Mesodermal cell (in vitro differentiated cells): Measurements from ENCODE around the gene TYRP1. TPM values are rescaled to one million over a fixed set of nuclear protein-coding genes. Genes with fewer than 3 reads are reported as not detected.

Experiments used
- H3K27ac ChIP-seq: 2 replicates; pipeline ENCODE4 v1.7.0; 2013; ENCODE audit warnings: mild to moderate bottlenecking, low read depth, low read length, moderate library complexity; ENCODE audit not compliant: severe bottlenecking
- H3K36me3 ChIP-seq: 2 replicates; pipeline ENCODE4 v1.7.1; 2013; ENCODE audit warnings: mild to moderate bottlenecking, low read length, moderate library complexity; ENCODE audit not compliant: control insufficient read depth, insufficient read depth
- H3K4me1 ChIP-seq: one replicate; pipeline ENCODE4 v1.7.1; 2013; ENCODE audit warnings: mild to moderate bottlenecking, low read length; ENCODE audit not compliant: insufficient read depth, control insufficient read depth, poor library complexity, severe bottlenecking
- H3K4me3 ChIP-seq: 2 replicates; pipeline ENCODE4 v1.7.0; 2013; ENCODE audit warnings: low read length, control low read depth, mild to moderate bottlenecking; ENCODE audit not compliant: insufficient read depth, poor library complexity, severe bottlenecking; ENCODE audit errors: extremely low read depth
- H3K9me3 ChIP-seq: 2 replicates; pipeline ENCODE4 v1.7.1; 2013; ENCODE audit warnings: mild to moderate bottlenecking, low read length, moderate library complexity; ENCODE audit not compliant: control insufficient read depth
- WGBS, 2 experiments: methylation state at CpG; one replicate each; pipeline ENCODE4 v1.1.5; 2013; ENCODE audit warnings: missing lambda C conversion rate in 2 of 2; ENCODE audit not compliant: insufficient coverage in 2 of 2; 5-methylcytosine and 5-hydroxymethylcytosine counted together
- polyA plus RNA-seq, 2 experiments: library from polyadenylated mRNA; stranded (reverse); fragments of 50-300 nt; gene quantifications; one replicate each; pipeline ENCODE4 v1.2.3, GENCODE V29; 2013

TYRP1 gene
- 2.8 TPM for polyA plus RNA-seq (2013, experiment 1 of 2)
- polyA plus RNA-seq (2013, experiment 2 of 2) = 4.9 TPM

- Histone ChIP-seq H3K4me3 (no peak within 1 kb of the TSS), H3K9me3 (no peaks in the 10 kb centered on the region), H3K4me1 (no peaks in the 10 kb centered on the region), H3K36me3 (no peaks in the 10 kb centered on the region), H3K27ac (no peak within 1 kb of the TSS)
- WGBS, 2 experiments = no CpG with 5 or more reads among the region's 3 CpGs
Observed at GRCh38 chr9:12693141-12693540, at the start of gene TYRP1. TYRP1 (plus strand) TSS chr9:12693385; CDS start chr9:12693997, 612 bp downstream.

GRCh38 chr9:12643686-12644085 lies 49.5 kb upstream of the TYRP1 start:
- H3K4me1 ChIP-seq = no peaks in the 10 kb centered on the region
- no peak overlapping the region for H3K27ac ChIP-seq
- no peaks in the 10 kb centered on the region for H3K9me3 ChIP-seq
- no peak overlapping the region for H3K4me3 ChIP-seq
- no peaks in the 10 kb centered on the region for H3K36me3 ChIP-seq

GRCh38 chr9:12648925-12649324 lies 44.3 kb upstream of the TYRP1 start:
- no CpG with 5 or more reads among the region's 1 CpG for WGBS, 2 experiments
- no peak overlapping the region for H3K4me3 ChIP-seq
- H3K4me1 ChIP-seq = no peaks in the 10 kb centered on the region
- no peak overlapping the region for H3K27ac ChIP-seq
- no peaks in the 10 kb centered on the region for H3K9me3 ChIP-seq
- H3K36me3 ChIP-seq = no peaks in the 10 kb centered on the region

GRCh38 chr9:12651125-12651524 lies 42.1 kb upstream of the TYRP1 start:
- Histone ChIP-seq H3K9me3 (no peaks in the 10 kb centered on the region), H3K36me3 (no peaks in the 10 kb centered on the region), H3K27ac (no peak overlapping the region), H3K4me1 (no peaks in the 10 kb centered on the region), H3K4me3 (no peak overlapping the region)

GRCh38 chr9:12652973-12653372 lies 40.2 kb upstream of the TYRP1 start:
- Histone ChIP-seq H3K4me3 (no peak overlapping the region), H3K36me3 (no peaks in the 10 kb centered on the region), H3K9me3 (no peaks in the 10 kb centered on the region), H3K4me1 (no peaks in the 10 kb centered on the region), H3K27ac (no peak overlapping the region)
- 57 to 67% methylated on average over 1 to 2 of the region's 2 CpGs for WGBS, 2 experiments

GRCh38 chr9:12656803-12657202 lies 36.4 kb upstream of the TYRP1 start:
- H3K4me1 ChIP-seq = no peaks in the 10 kb centered on the region
- H3K9me3 ChIP-seq = no peaks in the 10 kb centered on the region
- 86 to 100% methylated on average over 1 of the region's 2 CpGs for WGBS, 2 experiments
- H3K4me3 ChIP-seq = no peak overlapping the region
- no peaks in the 10 kb centered on the region for H3K36me3 ChIP-seq
- no peak overlapping the region for H3K27ac ChIP-seq

GRCh38 chr9:12657233-12657632 lies 36.0 kb upstream of the TYRP1 start:
- no peak overlapping the region for H3K27ac ChIP-seq
- no peaks in the 10 kb centered on the region for H3K9me3 ChIP-seq
- 100% methylated on average over 1 of the region's 2 CpGs; no CpG with 5 or more reads in 1 of the 2 experiments for WGBS, 2 experiments
- H3K36me3 ChIP-seq = no peaks in the 10 kb centered on the region
- no peaks in the 10 kb centered on the region for H3K4me1 ChIP-seq
- no peak overlapping the region for H3K4me3 ChIP-seq

- Histone ChIP-seq H3K4me1 (no peaks in the 10 kb centered on the region), H3K27ac (no peak overlapping the region), H3K4me3 (no peak overlapping the region), H3K36me3 (no peaks in the 10 kb centered on the region), H3K9me3 (no peaks in the 10 kb centered on the region)
- WGBS, 2 experiments = 88 to 90% methylated on average over 4 of the region's 4 CpGs
Observed at GRCh38 chr9:12657998-12658397, 35.2 kb upstream of the TYRP1 start.

- Histone ChIP-seq H3K36me3 (no peaks in the 10 kb centered on the region), H3K9me3 (no peaks in the 10 kb centered on the region), H3K4me1 (no peaks in the 10 kb centered on the region), H3K27ac (no peak overlapping the region), H3K4me3 (no peak overlapping the region)
- WGBS, 2 experiments = 86 to 95% methylated on average over 7 to 10 of the region's 10 CpGs
Observed at GRCh38 chr9:12658531-12659209, 34.5 kb upstream of the TYRP1 start.

GRCh38 chr9:12659220-12659619 lies 34.0 kb upstream of the TYRP1 start:
- Histone ChIP-seq H3K36me3 (no peaks in the 10 kb centered on the region), H3K9me3 (no peaks in the 10 kb centered on the region), H3K4me3 (no peak overlapping the region), H3K4me1 (no peaks in the 10 kb centered on the region), H3K27ac (no peak overlapping the region)
- 100% methylated on average over 2 to 3 of the region's 4 CpGs for WGBS, 2 experiments

- no peak overlapping the region for H3K27ac ChIP-seq
- H3K4me3 ChIP-seq = no peak overlapping the region
- H3K4me1 ChIP-seq = no peaks in the 10 kb centered on the region
- no peaks in the 10 kb centered on the region for H3K9me3 ChIP-seq
- no peaks in the 10 kb centered on the region for H3K36me3 ChIP-seq
- 60 to 100% methylated on average over 1 to 2 of the region's 2 CpGs for WGBS, 2 experiments
Observed at GRCh38 chr9:12666813-12667212, 26.4 kb upstream of the TYRP1 start.
